Pancreas (tissue), 10 donors: Measurements from ENCODE around the gene SMURF2. TPM values are rescaled to one million over a fixed set of nuclear protein-coding genes. Genes with fewer than 3 reads are reported as not detected.

ENCODE experiments used
- ATAC-seq, 4 donors: fragments of 200-7000 bp; cut with Tn5 transposase; one replicate each; pipeline versions ENCODE4 v1.8.0 to v1.9.1; 2020; ENCODE audit warnings: mild to moderate bottlenecking in 4 of 4, moderate library complexity in 4 of 4
- DNase-seq, 6 donors: peaks; one replicate each; pipeline ENCODE4 v3.0.0-alpha.2; 2020
- FAIRE-seq: peaks from 2 replicates; lab custom pipeline; 2012; peaks lifted over from hg19 to GRCh38; lab: Jason Lieb, UNC
- H3K27ac ChIP-seq, 4 donors: fragments of 200-600 bp; sonication (generic); 1 replicate in 3 of 4; 2 replicates in 1 of 4; pipeline versions ENCODE4 v1.5.0 to v1.8.0; 2020
- H3K27me3 ChIP-seq, 4 donors: fragments of 200-600 bp; one replicate each; pipeline ENCODE4 v1.8.0; 2021
- H3K36me3 ChIP-seq, 3 donors: fragments of 200-600 bp; sonication (generic) in 1 of 3; one replicate each; pipeline versions ENCODE4 v1.5.0 to v1.8.0; 2020 to 2021
- H3K4me1 ChIP-seq, 3 donors: fragments of 200-600 bp; one replicate each; pipeline ENCODE4 v1.8.0; 2021
- H3K4me3 ChIP-seq, 4 donors: fragments of 200-600 bp; sonication (generic) in 2 of 4; one replicate each; pipeline versions ENCODE4 v1.5.0 to v1.8.0; 2020 to 2021
- H3K9me3 ChIP-seq, 4 donors: fragments of 200-600 bp; one replicate each; pipeline ENCODE4 v1.8.0; 2021
- WGBS, 2 donors: extraction: QIAGEN DNeasy Blood & Tissue Kit; methylation state at CpG; one replicate each; pipeline ENCODE4 v1.1.7; 2013; 5-methylcytosine and 5-hydroxymethylcytosine counted together
- intact Hi-C, 3 donors: fragments of 100-400 bp; cut with DNase I; formaldehyde crosslinking; loops; one replicate each; pipeline versions ENCODE4 v1.11.1 to v1.14.2; 2022
- polyA plus RNA-seq, 2 donors: library from polyadenylated mRNA; stranded (reverse); fragments of 200-250 nt; gene quantifications; one replicate each; pipeline ENCODE4 v1.2.3, GENCODE V29; 2013
- total RNA-seq, 6 donors: library from RNA; stranded (reverse); fragmentation: NEBNext Ultra II Directional in 4 of 6; extraction: Animal tissue kit (Norgen Biotek cat#: 25700) in 4 of 6; gene quantifications; one replicate each; pipeline versions ENCODE4 v1.2.1 to v1.2.4, GENCODE V29; 2021 to 2023
- TF ChIP-seq, protein P1 (sequence below), 4 donors: fragments of 200-600 bp; sonication (generic) in 3 of 4; IDR thresholded peaks; one replicate each; pipeline versions ENCODE4 v1.5.0 to v1.8.0; 2021; ENCODE audit warnings: antibody characterized with exemption in 4 of 4
- donor health status: healthy with polysubstance abuse.
- donor health status: DM: no; HTN: no; CAD: no; lungs with moderate emphysema.
- donor health status: DM: no; HTN: no; CAD: no.
- donor health status: control.
- donor health status: control.
- donor health status: Bipolar disorder and iron deficiency.
- donor health status: DM: yes; HTN: yes; CAD: no.
- donor health status: DM: no; HTN: no; CAD: no.
- donor health status: DM: no; HTN: no; CAD: no.
- donor health status: DM: yes; HTN: yes; CAD: no.

SMURF2 gene
- total and polyA plus RNA-seq, 8 donors, result 3.0 to 17.1 (median 8.0) TPM

DNA sequence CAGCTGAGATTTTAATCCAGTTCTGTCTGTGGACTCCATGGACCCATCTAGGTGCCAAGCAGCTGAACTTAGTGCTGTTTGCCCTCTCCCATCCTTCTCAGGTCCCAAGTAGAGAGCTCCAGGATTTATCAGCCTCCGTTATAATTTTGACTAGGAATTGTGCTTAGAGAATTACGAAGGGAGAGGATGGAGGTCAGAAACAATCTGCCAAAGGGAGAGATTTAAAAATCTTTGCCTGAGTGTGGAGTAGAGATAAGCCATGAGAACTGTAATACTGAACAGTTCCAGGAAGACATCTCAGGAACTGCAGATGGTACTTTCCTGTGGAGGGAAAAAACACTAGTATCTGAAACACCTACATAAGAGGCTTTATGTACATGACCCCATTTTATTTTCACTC lies 128.3 kb downstream of the SMURF2 start:
- Histone ChIP-seq H3K4me1 (peaks cover 0 to 6% (median 0%) of the 10 kb centered on the region in 3 donors), H3K4me3 (no peak overlapping the region), H3K27me3 (no peaks in the 10 kb centered on the region), H3K36me3 (peaks cover 8 to 72% (median 46%) of the 10 kb centered on the region in 3 donors), H3K9me3 (no peaks in the 10 kb centered on the region), H3K27ac (no peak overlapping the region)
- WGBS, 2 donors, result 89% methylated on average over 2 of the region's 2 CpGs
- TF ChIP-seq, protein P1, sequence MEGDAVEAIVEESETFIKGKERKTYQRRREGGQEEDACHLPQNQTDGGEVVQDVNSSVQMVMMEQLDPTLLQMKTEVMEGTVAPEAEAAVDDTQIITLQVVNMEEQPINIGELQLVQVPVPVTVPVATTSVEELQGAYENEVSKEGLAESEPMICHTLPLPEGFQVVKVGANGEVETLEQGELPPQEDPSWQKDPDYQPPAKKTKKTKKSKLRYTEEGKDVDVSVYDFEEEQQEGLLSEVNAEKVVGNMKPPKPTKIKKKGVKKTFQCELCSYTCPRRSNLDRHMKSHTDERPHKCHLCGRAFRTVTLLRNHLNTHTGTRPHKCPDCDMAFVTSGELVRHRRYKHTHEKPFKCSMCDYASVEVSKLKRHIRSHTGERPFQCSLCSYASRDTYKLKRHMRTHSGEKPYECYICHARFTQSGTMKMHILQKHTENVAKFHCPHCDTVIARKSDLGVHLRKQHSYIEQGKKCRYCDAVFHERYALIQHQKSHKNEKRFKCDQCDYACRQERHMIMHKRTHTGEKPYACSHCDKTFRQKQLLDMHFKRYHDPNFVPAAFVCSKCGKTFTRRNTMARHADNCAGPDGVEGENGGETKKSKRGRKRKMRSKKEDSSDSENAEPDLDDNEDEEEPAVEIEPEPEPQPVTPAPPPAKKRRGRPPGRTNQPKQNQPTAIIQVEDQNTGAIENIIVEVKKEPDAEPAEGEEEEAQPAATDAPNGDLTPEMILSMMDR (IDR thresholded peaks at IDR 0.05), result no peak
- FAIRE-seq (no peak), DNase-seq (no peak), ATAC-seq (no peak)
- intact Hi-C loops, result no loop called here

GRCh38 chr17:64532409-64532808 lies 129.7 kb downstream of the SMURF2 start:
- Histone ChIP-seq H3K4me3 (no peak overlapping the region), H3K4me1 (peaks cover 0 to 6% (median 0%) of the 10 kb centered on the region in 3 donors), H3K27me3 (no peaks in the 10 kb centered on the region), H3K36me3 (peaks cover 10 to 65% (median 41%) of the 10 kb centered on the region in 3 donors), H3K9me3 (no peaks in the 10 kb centered on the region), H3K27ac (no peak overlapping the region)
- no peak for ATAC-seq
- WGBS, 2 donors, result 86 to 93% methylated on average over 5 of the region's 5 CpGs
- intact Hi-C loops, result no loop called here
- TF ChIP-seq, protein P1 (IDR thresholded peaks at IDR 0.05), result no peak
- no peak for DNase-seq
- FAIRE-seq, result no peak

- DNase-seq (no peak), ATAC-seq (peak; percentile 35 to 76 (median 56)), FAIRE-seq (no peak)
- Histone ChIP-seq H3K4me1 (peaks cover 0 to 6% (median 0%) of the 10 kb centered on the region in 3 donors), H3K27me3 (no peaks in the 10 kb centered on the region), H3K4me3 (no peak overlapping the region), H3K9me3 (no peaks in the 10 kb centered on the region), H3K27ac (no peak overlapping the region), H3K36me3 (peaks cover 10 to 65% (median 41%) of the 10 kb centered on the region in 3 donors)
- intact Hi-C loops, result no loop called here
- WGBS, 2 donors, result 38 to 47% methylated on average over 5 of the region's 5 CpGs
- TF ChIP-seq, protein P1 (IDR thresholded peaks at IDR 0.05), result no peak
Observed at GRCh38 chr17:64531955-64532371, 130.1 kb downstream of the SMURF2 start.

DNA sequence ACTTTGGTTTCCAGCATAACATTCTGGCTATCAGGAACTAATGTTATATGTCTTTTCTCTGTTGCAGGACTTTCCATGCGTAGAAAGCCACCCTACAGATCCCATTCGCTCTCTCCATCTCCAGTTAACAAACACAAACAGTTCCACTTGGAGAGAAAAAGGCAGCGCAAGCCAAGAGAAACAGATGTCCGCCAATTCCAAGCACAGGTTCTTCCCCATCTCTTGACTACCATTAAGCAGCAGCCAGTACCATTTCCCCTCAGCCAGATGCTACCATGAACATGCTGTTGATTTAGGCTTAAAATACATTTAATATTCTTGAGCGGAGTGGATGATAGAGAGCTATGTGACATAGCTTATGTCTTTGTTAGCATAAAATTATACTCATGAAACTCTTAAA lies 132.9 kb downstream of the SMURF2 start:
- ATAC-seq (no peak), FAIRE-seq (no peak), DNase-seq (no peak)
- no peak overlapping the region for H3K4me3 ChIP-seq
- H3K9me3 ChIP-seq, result no peaks in the 10 kb centered on the region
- peaks cover 0 to 6% (median 0%) of the 10 kb centered on the region in 3 donors for H3K4me1 ChIP-seq
- no peak overlapping the region for H3K27ac ChIP-seq
- peaks cover 10 to 83% (median 46%) of the 10 kb centered on the region in 3 donors for H3K36me3 ChIP-seq
- no peaks in the 10 kb centered on the region for H3K27me3 ChIP-seq
- intact Hi-C loops, result no loop called here
- 91 to 94% methylated on average over 5 of the region's 5 CpGs for WGBS, 2 donors
- TF ChIP-seq, protein P1 (IDR thresholded peaks at IDR 0.05), result no peak

GRCh38 chr17:64527914-64528313 lies 134.2 kb downstream of the SMURF2 start:
- no peak for FAIRE-seq
- H3K4me3 ChIP-seq, result no peak overlapping the region
- no peak for ATAC-seq
- no peak overlapping the region for H3K27ac ChIP-seq
- no peaks in the 10 kb centered on the region for H3K9me3 ChIP-seq
- intact Hi-C loops, result no loop called here
- no peaks in the 10 kb centered on the region for H3K27me3 ChIP-seq
- WGBS, 2 donors, result 95 to 98% methylated on average over 2 of the region's 2 CpGs
- H3K4me1 ChIP-seq, result peaks cover 0 to 6% (median 0%) of the 10 kb centered on the region in 3 donors
- DNase-seq, result no peak
- H3K36me3 ChIP-seq, result peaks cover 10 to 84% (median 46%) of the 10 kb centered on the region in 3 donors
- TF ChIP-seq, protein P1 (IDR thresholded peaks at IDR 0.05), result no peak
